Panc1 (cell line): ENCODE results near the gene ARHGAP6. TPM values are rescaled to one million over a fixed set of nuclear protein-coding genes. Genes with fewer than 3 reads are reported as not detected.

Source experiments
- ATAC-seq: fragments of 200-7000 bp; cut with Tn5 transposase; 2 replicates; pipeline ENCODE4 v1.9.1; 2020; ENCODE audit warnings: mild to moderate bottlenecking, moderate library complexity
- BruUV-seq: library from RNA; stranded (reverse); fragments of 400-500 nt; replicated peaks from 2 replicates; lab custom pipeline; 2021; lab: Mats Ljungman, UMichigan
- CTCF ChIA-PET: fragments of 300-600 bp; sonication (Branson Sonifier 250); formaldehyde crosslinking; loops from one replicate; lab custom pipeline; 2022; ENCODE audit warnings: antibody characterized with exemption; lab: Charles Lee
- POLR2A ChIA-PET: fragments of 300-600 bp; sonication (Branson Sonifier 250); formaldehyde crosslinking; loops from one replicate; lab custom pipeline; 2022; ENCODE audit warnings: antibody characterized with exemption; lab: Charles Lee
- DNase-seq: peaks from one replicate; pipeline ENCODE4 v3.0.0-alpha.2; 2010; ENCODE audit warnings: low read depth, low spot score
- H3K27ac ChIP-seq: 2 replicates; pipeline ENCODE4 v1.5.1; 2011; ENCODE audit warnings: mild to moderate bottlenecking, low read length, inconsistent platforms
- H3K27me3 ChIP-seq: fragments of 200-500 bp; sonication (Bioruptor generic); 2 replicates; pipeline ENCODE4 v1.6.0; 2014; ENCODE audit warnings: low read length, inconsistent platforms; ENCODE audit not compliant: control insufficient read depth, insufficient read depth
- H3K36me3 ChIP-seq: fragments of 200-500 bp; sonication (Bioruptor generic); 2 replicates; pipeline ENCODE4 v1.5.1; 2014; ENCODE audit warnings: inconsistent platforms, mild to moderate bottlenecking, low read length, moderate library complexity; ENCODE audit not compliant: control insufficient read depth, insufficient read depth
- H3K4me1 ChIP-seq: 2 replicates; pipeline ENCODE4 v1.5.1; 2011; ENCODE audit warnings: inconsistent platforms, mild to moderate bottlenecking, low read length, moderate library complexity; ENCODE audit not compliant: control insufficient read depth, insufficient read depth
- H3K4me3 ChIP-seq, 2 experiments: 2 replicates each; pipeline ENCODE4 v1.5.1; 2011 to 2012; ENCODE audit warnings: low read depth in 2 of 2, low read length in 2 of 2, mild to moderate bottlenecking in 2 of 2, inconsistent platforms in 1 of 2, moderate library complexity in 1 of 2
- H3K9me3 ChIP-seq: fragments of 200-500 bp; sonication (Bioruptor generic); 2 replicates; pipeline ENCODE4 v1.5.1; 2014; ENCODE audit warnings: low read depth, mild to moderate bottlenecking, inconsistent platforms, low read length, moderate library complexity; ENCODE audit not compliant: control insufficient read depth, insufficient read depth
- CTCF ChIP-seq: fragments of 450-650 bp; IDR thresholded peaks from 2 replicates; pipeline ENCODE4 v1.5.1; 2017; ENCODE audit warnings: mild to moderate bottlenecking
- POLR2AphosphoS5 ChIP-seq: IDR thresholded peaks from 2 replicates; pipeline ENCODE4 v1.6.1; 2012; ENCODE audit warnings: mild to moderate bottlenecking, low read depth, low read length, moderate library complexity
- REST ChIP-seq, 2 experiments: IDR thresholded peaks; 2 replicates each; pipeline ENCODE4 v1.6.1; 2011 to 2012; ENCODE audit warnings: low read depth in 2 of 2, control low read depth in 1 of 2, low read length in 1 of 2, mild to moderate bottlenecking in 1 of 2, moderate library complexity in 1 of 2; ENCODE audit not compliant: insufficient read depth in 1 of 2
- SIN3A ChIP-seq: IDR thresholded peaks from 2 replicates; pipeline ENCODE4 v1.6.1; 2012; ENCODE audit warnings: low read depth, mild to moderate bottlenecking, low read length, moderate library complexity, borderline replicate concordance; ENCODE audit not compliant: insufficient read depth
- TCF7L2 ChIP-seq: IDR thresholded peaks from 2 replicates; pipeline ENCODE4 v1.6.1; 2011; ENCODE audit warnings: mild to moderate bottlenecking, low read depth, low read length, inconsistent platforms
- in situ Hi-C: cut with HindIII; loops from 2 replicates; pipeline ENCODE4 v1.10.0; 2016; ENCODE audit warnings: low sequenced_read_pairs, low pct_unique_long_range_greater_than_20kb
- intact Hi-C: fragments of 100-400 bp; cut with micrococcal nuclease; formaldehyde crosslinking; loops from one replicate; pipeline ENCODE4 v1.10.0; 2022; ENCODE audit not compliant: unreplicated experiment
- total RNA-seq: library from RNA; stranded (reverse); gene quantifications from one replicate; pipeline ENCODE4 v1.2.1, GENCODE V29; 2021; ENCODE audit not compliant: unreplicated experiment

Gene ARHGAP6
- total RNA-seq, 1 experiment from 2014 or later = 0.13 TPM

- DNase-seq = no peak
- Histone ChIP-seq H3K36me3 (no peaks in the 10 kb centered on the region), H3K4me3 (no peak overlapping the region), H3K27ac (no peak overlapping the region), H3K27me3 (no peaks in the 10 kb centered on the region), H3K4me1 (no peaks in the 10 kb centered on the region), H3K9me3 (no peaks in the 10 kb centered on the region)
- intact Hi-C loops = no loop called here
- ChIA-PET CTCF (no interaction called here), POLR2A (no interaction called here)
- BruUV-seq = no TSS peak
- in situ Hi-C loops = no loop called here
- no peak for ATAC-seq
- TF ChIP-seq REST (IDR thresholded peaks at IDR 0.05; ENCODE audit: insufficient read depth in 1 of 2, low read depth in 2 of 2, low read length in 1 of 2) = no peak
- TF ChIP-seq TCF7L2 = no peak
- TF ChIP-seq CTCF = no peak
- TF ChIP-seq SIN3A = no peak
- TF ChIP-seq POLR2AphosphoS5 = no peak
Measured at GRCh38 chrX:11424903-11425674, 240.6 kb downstream of the ARHGAP6 start.

- BruUV-seq = no TSS peak
- H3K36me3 ChIP-seq = no peaks in the 10 kb centered on the region
- no peak overlapping the region for H3K4me3 ChIP-seq
- intact Hi-C loops (no loop called here), in situ Hi-C loops (no loop called here)
- POLR2A ChIA-PET = no interaction called here
- ATAC-seq (no peak), DNase-seq (no peak)
- H3K27ac ChIP-seq = no peak overlapping the region
- no peaks in the 10 kb centered on the region for H3K9me3 ChIP-seq
- no peaks in the 10 kb centered on the region for H3K4me1 ChIP-seq
- CTCF ChIA-PET = no interaction called here
- H3K27me3 ChIP-seq = no peaks in the 10 kb centered on the region
- TF ChIP-seq POLR2AphosphoS5 (no peak), REST (IDR thresholded peaks at IDR 0.05; ENCODE audit: insufficient read depth in 1 of 2, low read depth in 2 of 2, low read length in 1 of 2) (no peak), TCF7L2 (no peak), SIN3A (no peak), CTCF (no peak)
Measured at GRCh38 chrX:11423949-11424348, 241.8 kb downstream of the ARHGAP6 start.
